HepG2 (cell line): ENCODE results near the gene ABCG5. TPM values are rescaled to one million over a fixed set of nuclear protein-coding genes. Genes with fewer than 3 reads are reported as not detected.

Experiments
- ATAC-seq: fragments of 200-7000 bp; cut with Tn5 transposase; 3 replicates; pipeline ENCODE4 v1.9.1; 2020; ENCODE audit warnings: mild to moderate bottlenecking, moderate library complexity
- BruUV-seq: library from RNA; stranded (reverse); fragments of 400-500 nt; replicated peaks from 2 replicates; lab custom pipeline; 2021; lab: Mats Ljungman, UMichigan
- CTCF ChIA-PET: fragments of 300-600 bp; formaldehyde crosslinking; extraction: SDS; loops from one replicate; lab custom pipeline; 2021; ENCODE audit warnings: low total read pairs, inconsistent platforms, low intra/inter-chr PET ratio; lab: Yijun Ruan, JAX
- POLR2A ChIA-PET: fragments of 350-600 bp; sonication (Branson Sonifier 250); formaldehyde crosslinking; loops from one replicate; lab custom pipeline; 2020; ENCODE audit warnings: antibody characterized with exemption, inconsistent platforms; lab: Yijun Ruan, JAX
- DNase-seq: peaks from one replicate; pipeline ENCODE4 v3.0.0-alpha.2; 2015; ENCODE audit warnings: low spot score
- FAIRE-seq: peaks from 3 replicates; lab custom pipeline; 2011; peaks lifted over from hg19 to GRCh38; lab: Jason Lieb, UNC
- H2AFZ ChIP-seq: one replicate; pipeline ENCODE4 v1.6.1; 2011; ENCODE audit warnings: low read length, inconsistent platforms
- H3K27ac ChIP-seq: fragments of 300-600 bp; 3 replicates; pipeline ENCODE4 v1.8.0; 2011; ENCODE audit warnings: mixed run types, mild to moderate bottlenecking, mixed read lengths, low read length, inconsistent platforms; ENCODE audit not compliant: insufficient read depth; ENCODE audit errors: extremely low read length
- H3K27me3 ChIP-seq, 2 experiments: fragments of 200-600 bp in 1 of 2; 2 replicates in 1 of 2; 3 replicates in 1 of 2; pipeline versions ENCODE4 v1.6.0 to v1.8.0; 2011; ENCODE audit warnings: low read length in 2 of 2, mild to moderate bottlenecking in 2 of 2, moderate library complexity in 2 of 2, inconsistent platforms in 1 of 2; ENCODE audit not compliant: insufficient read depth in 2 of 2, control insufficient read depth in 1 of 2
- H3K36me3 ChIP-seq, 2 experiments: fragments of 200-600 bp in 1 of 2; replicated peaks in 1 of 2; 2 replicates in 1 of 2; 3 replicates in 1 of 2; pipeline versions ENCODE4 v1.5.1 to v1.8.0; 2011; ENCODE audit warnings: low read length in 2 of 2, inconsistent platforms in 1 of 2; ENCODE audit not compliant: insufficient read depth in 2 of 2, control insufficient read depth in 1 of 2
- H3K4me1 ChIP-seq: 2 replicates; pipeline ENCODE4 v1.5.1; 2012; ENCODE audit warnings: low read length, inconsistent platforms; ENCODE audit not compliant: insufficient read depth
- H3K4me2 ChIP-seq: 2 replicates; pipeline ENCODE4 v1.6.0; 2011; ENCODE audit warnings: low read depth, low read length, inconsistent platforms
- H3K4me3 ChIP-seq, 3 experiments: fragments of 200-600 bp in 1 of 3; sonication (generic), shearing (Covaris generic) in 1 of 3; replicated peaks in 1 of 3; 2 replicates each; pipeline ENCODE4 v1.5.1; 2011 to 2016; ENCODE audit warnings: low read length in 3 of 3, inconsistent platforms in 2 of 3, low read depth in 2 of 3, mild to moderate bottlenecking in 2 of 3, control low read depth in 1 of 3, mixed read lengths in 1 of 3; ENCODE audit not compliant: insufficient read depth in 1 of 3
- H3K79me2 ChIP-seq: one replicate; pipeline ENCODE4 v1.6.1; 2011; ENCODE audit warnings: low read length, inconsistent platforms; ENCODE audit not compliant: insufficient read depth
- H3K9ac ChIP-seq: 2 replicates; pipeline ENCODE4 v1.6.0; 2011; ENCODE audit warnings: mild to moderate bottlenecking, low read depth, low read length, inconsistent platforms; ENCODE audit not compliant: insufficient read depth
- H3K9me3 ChIP-seq: 2 replicates; pipeline ENCODE4 v1.5.1; 2012; ENCODE audit warnings: mild to moderate bottlenecking, low read length
- H4K20me1 ChIP-seq: 2 replicates; pipeline ENCODE4 v1.6.0; 2011; ENCODE audit warnings: inconsistent platforms, mild to moderate bottlenecking, low read length, moderate library complexity; ENCODE audit not compliant: insufficient read depth
- ELK4 ChIP-seq: sonication (generic); formaldehyde crosslinking; IDR thresholded peaks from 2 replicates; pipeline ENCODE4 v1.9.0; 2021; ENCODE audit warnings: missing genetic modification reagents, borderline replicate concordance
- HOMEZ ChIP-seq: IDR thresholded peaks from 2 replicates; pipeline ENCODE4 v1.6.1; 2016; ENCODE audit warnings: low read depth
- SAFB2 ChIP-seq: sonication (generic); formaldehyde crosslinking; IDR thresholded peaks from 2 replicates; pipeline ENCODE4 v1.5.1; 2020; ENCODE audit warnings: missing genetic modification reagents, low read depth, mild to moderate bottlenecking, borderline replicate concordance
- ZNF770 ChIP-seq: sonication (generic); formaldehyde crosslinking; IDR thresholded peaks from 2 replicates; pipeline ENCODE4 v1.5.0; 2020; ENCODE audit warnings: mild to moderate bottlenecking, missing genetic modification reagents
- WGBS: methylation state at CpG from one replicate; pipeline ENCODE4 v1.1.6; 2017; ENCODE audit warnings: low lambda C conversion rate; 5-methylcytosine and 5-hydroxymethylcytosine counted together
- in situ Hi-C: cut with HindIII; loops from 2 replicates; pipeline ENCODE4 v1.10.0; 2017; ENCODE audit warnings: low pct_unique_long_range_greater_than_20kb; ENCODE audit not compliant: extremely low pct_ligation_motif_present
- intact Hi-C: fragments of 100-400 bp; cut with micrococcal nuclease; formaldehyde crosslinking; loops from one replicate; pipeline ENCODE4 v1.10.0; 2022; ENCODE audit not compliant: unreplicated experiment
- polyA plus RNA-seq, 8 experiments: library from polyadenylated mRNA; depleted of rRNA in 3 of 8; stranded (reverse) in 7 of 8; unstranded in 1 of 8; fragments of >200 nt; fragmentation: Illumina TruSeq in 4 of 8; extraction: Trizol in 4 of 8; gene quantifications; 2 replicates each; pipeline versions ENCODE4 v1.2.1 to v1.2.3, GENCODE V29; 2011 to 2016; ENCODE audit warnings: low read depth in 4 of 8, missing spikeins in 1 of 8, mixed read lengths in 1 of 8; ENCODE audit not compliant: insufficient read depth in 1 of 8
- total RNA-seq, 5 experiments: library from RNA; depleted of rRNA; stranded (reverse); fragments of >200 nt; fragmentation: Illumina TruSeq; extraction: Trizol; gene quantifications; 2 replicates each; pipeline ENCODE4 v1.2.3, GENCODE V29; 2016; ENCODE audit warnings: low read depth in 1 of 5

Gene ABCG5
- total and polyA plus RNA-seq, 2 of the 13 experiments (the other 11 are each of a cell fraction or from before 2014, with no cell fraction given): 15.1 to 39.0 TPM

- 50% methylated on average over 3 of the region's 3 CpGs for WGBS
- no peak overlapping the region for H3K4me2 ChIP-seq
- H3K4me3 ChIP-seq: no peak overlapping the region
- no peak for FAIRE-seq
- CTCF ChIA-PET: no interaction called here
- H3K4me1 ChIP-seq: peaks cover 11% of the 10 kb centered on the region; the same call in 1 of the 2 replicates
- no peaks in the 10 kb centered on the region for H3K79me2 ChIP-seq
- peaks cover 26 to 60% of the 10 kb centered on the region in 2 experiments for H3K36me3 ChIP-seq
- H4K20me1 ChIP-seq: no peaks in the 10 kb centered on the region
- H3K9ac ChIP-seq: no peak overlapping the region
- TF ChIP-seq ZNF770 (CRISPR knock-in tag) (0 out of 2 replicates have a peak, but pooled peaks have one; percentile 14), SAFB2 (no peak), ELK4 (CRISPR knock-in tag) (no peak), HOMEZ (CRISPR knock-in tag) (peak; percentile 21; the same call in 1 of the 2 replicates)
- TF ChIP-seq, all 625 proteins: peak for 2
- Histone ChIP-seq H3K27me3 (no peaks in the 10 kb centered on the region), H3K9me3 (no peaks in the 10 kb centered on the region), H3K27ac (no peak overlapping the region), H2AFZ (no peak overlapping the region)
- in situ Hi-C loops: no loop called here
- ATAC-seq: no peak; the same call in 2 of the 3 replicates
- intact Hi-C loops: no loop called here
- DNase-seq: no peak
- no TSS peak for BruUV-seq
- POLR2A ChIA-PET: interaction anchor here (1.4 to 2.1 kb wide), 3 partner anchors 11 to 20 kb away, joined by 3 to 7 read pairs (median 3); partner anchors contain the start of genes ABCG5 and ABCG8
Observed at GRCh38 chr2:43825841-43826240, 12.8 kb downstream of the ABCG5 start.
